GM12891 (cell line): Measurements from ENCODE around the gene HOXD1.

ENCODE experiments used
- PAX5 ChIP-seq: IDR thresholded peaks from 2 replicates; pipeline ENCODE4 v1.6.1; 2011; ENCODE audit warnings: low read length, moderate library complexity, mild to moderate bottlenecking; ENCODE audit not compliant: insufficient read depth, severe bottlenecking
- POLR2A ChIP-seq: IDR thresholded peaks from 2 replicates; pipeline ENCODE4 v1.6.1; 2011; ENCODE audit warnings: low read depth, low read length, control low read depth
- POLR2AphosphoS5 ChIP-seq: IDR thresholded peaks from 2 replicates; pipeline ENCODE4 v1.6.1; 2011; ENCODE audit warnings: low read depth, low read length, control low read depth
- POU2F2 ChIP-seq: IDR thresholded peaks from 2 replicates; pipeline ENCODE4 v1.6.1; 2011; ENCODE audit warnings: low read depth, mild to moderate bottlenecking, control low read depth, low read length, moderate library complexity
- SPI1 ChIP-seq: IDR thresholded peaks from 2 replicates; pipeline ENCODE4 v1.6.1; 2011; ENCODE audit warnings: low read depth, low read length, control low read depth
- TAF1 ChIP-seq: IDR thresholded peaks from 2 replicates; pipeline ENCODE4 v1.6.1; 2011; ENCODE audit warnings: low read depth, low read length, control low read depth

- TF ChIP-seq TAF1 (no peak), POLR2AphosphoS5 (no peak), POLR2A (no peak), SPI1 (no peak), POU2F2 (no peak), PAX5 (no peak)
These were observed 48.6 kb upstream of the HOXD1 start for GRCh38 chr2:176139661-176140512.
